RPMI8226 (cell line): ENCODE measurements around the gene BRWD1.

ENCODE experiments used
- DNase-seq: peaks from one replicate; pipeline ENCODE4 v3.0.0-alpha.2; 2015

The BRWD1 gene

GRCh38 chr21:39326607-39327307 lies 13.3 kb upstream of the BRWD1 start:
- no peak for DNase-seq

GRCh38 chr21:39325458-39325857 lies 12.0 kb upstream of the BRWD1 start:
- no peak for DNase-seq

- DNase-seq = no peak
These were observed 8.0 kb upstream of the BRWD1 start for GRCh38 chr21:39321424-39321823.

GRCh38 chr21:39319814-39320332 lies 6.4 kb upstream of the BRWD1 start:
- no peak for DNase-seq

- no peak for DNase-seq
These were observed 5.9 kb upstream of the BRWD1 start for GRCh38 chr21:39319251-39319756.

- DNase-seq = no peak
These were observed 4.9 kb upstream of the BRWD1 start for GRCh38 chr21:39318091-39318959.

- DNase-seq = peak; percentile 44
These were observed 4.0 kb upstream of the BRWD1 start for GRCh38 chr21:39317134-39318090.

- no peak for DNase-seq
These were observed 3.3 kb upstream of the BRWD1 start for GRCh38 chr21:39316729-39317128.

- no peak for DNase-seq
These were observed 2.4 kb upstream of the BRWD1 start for GRCh38 chr21:39315603-39316445.

GRCh38 chr21:39314143-39315027 lies 953 bp upstream of the BRWD1 start:
- DNase-seq = peak; percentile 56

GRCh38 chr21:39313042-39313570 lies 326 bp downstream of the BRWD1 start:
- no peak for DNase-seq

- DNase-seq = peak; percentile 92
These were observed 1.1 kb downstream of the BRWD1 start for GRCh38 chr21:39312112-39313041.

- DNase-seq = no peak
These were observed 2.3 kb downstream of the BRWD1 start for GRCh38 chr21:39311164-39311563.

GRCh38 chr21:39307466-39307865 lies 6.0 kb downstream of the BRWD1 start:
- DNase-seq = no peak

GRCh38 chr21:39300587-39300986 lies 12.8 kb downstream of the BRWD1 start:
- no peak for DNase-seq

- no peak for DNase-seq
These were observed 16.5 kb downstream of the BRWD1 start for GRCh38 chr21:39296891-39297290.

GRCh38 chr21:39288987-39289386 lies 24.4 kb downstream of the BRWD1 start:
- no peak for DNase-seq

GRCh38 chr21:39282911-39283310 lies 30.5 kb downstream of the BRWD1 start:
- DNase-seq = no peak

- no peak for DNase-seq
These were observed 31.6 kb downstream of the BRWD1 start for GRCh38 chr21:39281853-39282252.
